PFSK-1 (cell line): ENCODE results near the gene EFNA5.

Source experiments
- FOXP2 ChIP-seq: optimal IDR thresholded peaks from 2 replicates; pipeline ENCODE3; 2011; ENCODE audit warnings: borderline replicate concordance, control low read depth, inconsistent platforms; ENCODE audit not compliant: insufficient read depth; ENCODE audit errors: extremely low read length, extremely low read depth
- POLR2AphosphoS5 ChIP-seq: IDR thresholded peaks from 2 replicates; pipeline ENCODE4 v1.6.1; 2012; ENCODE audit warnings: low read depth, mild to moderate bottlenecking, control low read depth, low read length, moderate library complexity
- SIN3A ChIP-seq: IDR thresholded peaks from 2 replicates; pipeline ENCODE4 v1.6.1; 2012; ENCODE audit warnings: mild to moderate bottlenecking, low read length, moderate library complexity, borderline replicate concordance; ENCODE audit not compliant: insufficient read depth
- TAF1 ChIP-seq: IDR thresholded peaks from 2 replicates; pipeline ENCODE4 v1.6.1; 2012; ENCODE audit warnings: low read length, control low read depth, borderline replicate concordance; ENCODE audit not compliant: insufficient read depth
- TF ChIP-seq, protein P1 (sequence below), 2 experiments: IDR thresholded peaks; 2 replicates each; pipeline versions ENCODE4 v1.6.1 to v1.8.0; 2011 to 2012; ENCODE audit warnings: low read depth in 2 of 2, low read length in 2 of 2, control low read depth in 1 of 2, inconsistent platforms in 1 of 2, mild to moderate bottlenecking in 1 of 2, moderate library complexity in 1 of 2; ENCODE audit not compliant: insufficient read depth in 1 of 2

Gene EFNA5

DNA sequence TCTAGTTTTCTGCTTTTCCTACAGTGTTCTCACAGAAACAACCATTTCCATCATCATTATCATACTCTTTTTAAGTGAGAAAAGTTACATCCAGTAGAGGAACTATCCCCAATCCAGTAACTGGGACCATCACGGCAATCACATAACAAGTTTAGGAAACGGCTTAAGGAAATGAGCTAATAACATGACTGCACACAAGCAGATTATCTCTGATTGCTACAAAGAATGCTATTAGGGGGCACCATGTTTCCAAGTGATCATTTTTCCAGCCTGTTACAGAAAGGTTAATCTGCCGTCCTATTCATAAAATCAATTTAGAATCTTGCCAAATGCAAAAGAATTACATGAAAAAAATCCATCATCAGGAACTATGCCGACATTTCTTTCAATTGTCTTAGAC lies 94.6 kb downstream of the EFNA5 start:
- no peak for TF ChIP-seq POLR2AphosphoS5
- TF ChIP-seq TAF1 = no peak
- no peak for TF ChIP-seq SIN3A
- TF ChIP-seq FOXP2 = no peak
- TF ChIP-seq, protein P1, sequence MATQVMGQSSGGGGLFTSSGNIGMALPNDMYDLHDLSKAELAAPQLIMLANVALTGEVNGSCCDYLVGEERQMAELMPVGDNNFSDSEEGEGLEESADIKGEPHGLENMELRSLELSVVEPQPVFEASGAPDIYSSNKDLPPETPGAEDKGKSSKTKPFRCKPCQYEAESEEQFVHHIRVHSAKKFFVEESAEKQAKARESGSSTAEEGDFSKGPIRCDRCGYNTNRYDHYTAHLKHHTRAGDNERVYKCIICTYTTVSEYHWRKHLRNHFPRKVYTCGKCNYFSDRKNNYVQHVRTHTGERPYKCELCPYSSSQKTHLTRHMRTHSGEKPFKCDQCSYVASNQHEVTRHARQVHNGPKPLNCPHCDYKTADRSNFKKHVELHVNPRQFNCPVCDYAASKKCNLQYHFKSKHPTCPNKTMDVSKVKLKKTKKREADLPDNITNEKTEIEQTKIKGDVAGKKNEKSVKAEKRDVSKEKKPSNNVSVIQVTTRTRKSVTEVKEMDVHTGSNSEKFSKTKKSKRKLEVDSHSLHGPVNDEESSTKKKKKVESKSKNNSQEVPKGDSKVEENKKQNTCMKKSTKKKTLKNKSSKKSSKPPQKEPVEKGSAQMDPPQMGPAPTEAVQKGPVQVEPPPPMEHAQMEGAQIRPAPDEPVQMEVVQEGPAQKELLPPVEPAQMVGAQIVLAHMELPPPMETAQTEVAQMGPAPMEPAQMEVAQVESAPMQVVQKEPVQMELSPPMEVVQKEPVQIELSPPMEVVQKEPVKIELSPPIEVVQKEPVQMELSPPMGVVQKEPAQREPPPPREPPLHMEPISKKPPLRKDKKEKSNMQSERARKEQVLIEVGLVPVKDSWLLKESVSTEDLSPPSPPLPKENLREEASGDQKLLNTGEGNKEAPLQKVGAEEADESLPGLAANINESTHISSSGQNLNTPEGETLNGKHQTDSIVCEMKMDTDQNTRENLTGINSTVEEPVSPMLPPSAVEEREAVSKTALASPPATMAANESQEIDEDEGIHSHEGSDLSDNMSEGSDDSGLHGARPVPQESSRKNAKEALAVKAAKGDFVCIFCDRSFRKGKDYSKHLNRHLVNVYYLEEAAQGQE (IDR thresholded peaks at IDR 0.05; ENCODE audit: insufficient read depth in 1 of 2, low read depth in 2 of 2, low read length in 2 of 2) = no peak

DNA sequence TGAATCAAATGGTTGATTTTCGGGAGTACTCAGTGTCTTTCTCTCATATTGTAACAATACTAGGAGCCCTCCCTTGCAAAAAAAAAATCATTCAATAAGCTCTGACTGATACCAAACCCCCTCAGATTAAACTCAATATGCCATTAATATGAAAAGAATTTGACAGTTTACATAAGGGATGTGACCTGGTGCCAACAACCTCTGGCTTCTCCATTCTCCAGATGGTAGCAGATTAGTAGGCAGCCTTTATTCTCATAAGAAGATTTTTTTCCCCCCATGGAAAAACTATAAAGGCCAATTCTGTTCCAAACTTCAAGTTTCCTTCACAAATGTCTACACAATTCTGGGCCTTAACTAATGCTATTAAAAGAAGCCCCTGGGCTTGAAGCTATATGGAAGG lies 96.5 kb downstream of the EFNA5 start:
- TF ChIP-seq, protein P1 (IDR thresholded peaks at IDR 0.05; ENCODE audit: insufficient read depth in 1 of 2, low read depth in 2 of 2, low read length in 2 of 2) = no peak
- TF ChIP-seq FOXP2 = no peak
- no peak for TF ChIP-seq SIN3A
- TF ChIP-seq POLR2AphosphoS5 = no peak
- no peak for TF ChIP-seq TAF1

DNA sequence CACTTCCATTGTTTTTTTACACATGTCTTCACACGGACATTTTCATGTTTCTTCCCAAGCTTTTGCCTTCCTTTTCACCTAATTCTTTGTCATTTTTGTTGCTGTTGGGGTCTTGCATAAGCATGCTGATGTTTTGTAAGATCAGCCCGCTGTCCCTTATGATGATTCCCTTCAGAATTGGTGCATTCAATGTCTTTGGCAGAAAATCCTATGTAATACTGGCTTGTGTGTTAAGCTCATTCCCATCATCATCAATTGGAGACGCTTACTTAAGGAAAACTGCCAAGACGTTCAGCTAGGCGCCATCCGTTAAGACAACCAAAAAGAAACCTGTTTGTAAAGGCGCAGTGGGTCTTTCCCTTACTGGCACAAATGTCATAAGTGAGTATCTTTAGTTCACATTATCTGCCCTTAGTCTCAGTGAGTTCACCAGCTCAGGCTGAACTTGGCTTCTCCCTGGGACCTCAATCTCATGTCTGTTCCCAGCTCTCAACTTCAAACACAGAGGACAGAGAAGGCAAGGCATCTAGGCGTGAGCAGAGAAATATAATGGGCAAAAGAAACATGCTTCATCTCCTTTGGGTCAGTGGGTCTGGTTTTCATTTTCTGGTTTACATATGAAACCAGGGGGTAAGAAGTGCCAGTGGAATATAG lies 97.9 kb downstream of the EFNA5 start:
- TF ChIP-seq POLR2AphosphoS5 (no peak), TAF1 (no peak), FOXP2 (no peak), SIN3A (no peak)
- TF ChIP-seq, protein P1 (IDR thresholded peaks at IDR 0.05; ENCODE audit: insufficient read depth in 1 of 2, low read depth in 2 of 2, low read length in 2 of 2) = no peak

DNA sequence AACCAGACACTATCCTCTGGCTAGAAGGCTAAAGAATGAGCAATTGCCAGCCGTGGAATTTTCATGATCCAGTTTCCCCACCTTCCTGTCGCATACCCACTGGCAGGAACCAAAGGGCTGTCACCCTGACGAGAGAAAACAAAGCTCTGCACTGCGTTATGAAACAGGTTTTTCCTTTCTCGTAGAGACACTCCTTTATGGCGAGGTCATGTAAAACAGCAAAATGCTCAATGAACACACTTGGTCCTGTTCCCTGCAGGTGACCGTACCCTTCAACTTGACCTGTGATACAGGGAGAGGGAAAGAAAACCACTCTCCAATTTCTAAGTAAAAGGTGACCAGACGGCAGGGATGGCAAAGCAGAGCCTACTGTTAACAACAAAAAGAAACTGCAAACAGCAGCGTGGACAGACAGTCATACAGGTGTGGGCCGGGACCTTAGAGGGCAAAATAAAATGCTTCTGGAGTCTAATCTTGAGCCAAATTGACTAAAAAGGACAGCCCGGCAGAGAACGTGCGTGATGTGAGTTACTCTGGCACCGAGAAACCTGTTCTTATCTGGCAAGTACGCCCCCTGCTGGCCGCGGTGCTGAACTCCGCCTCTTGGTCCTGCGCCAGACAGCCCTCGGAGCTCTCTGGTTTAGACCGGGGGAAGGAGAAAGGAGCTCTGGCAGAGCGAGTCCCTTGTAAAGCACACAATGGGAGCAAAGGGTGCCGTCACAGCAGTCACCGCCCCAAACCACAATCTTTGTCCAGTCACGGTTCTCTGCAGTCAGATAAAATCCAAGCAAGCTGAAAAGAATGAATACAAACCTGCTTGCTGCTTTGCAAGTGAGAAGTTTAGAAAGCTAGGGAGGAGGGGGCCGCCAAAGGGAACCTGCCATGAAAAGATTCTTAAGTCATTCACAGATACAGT lies 98.9 kb downstream of the EFNA5 start:
- TF ChIP-seq TAF1 (no peak), POLR2AphosphoS5 (0 out of 2 replicates have a peak, but pooled peaks have one; percentile 43)
- TF ChIP-seq, protein P1 (IDR thresholded peaks at IDR 0.05; ENCODE audit: insufficient read depth in 1 of 2, low read depth in 2 of 2, low read length in 2 of 2) = peak in 1 of 2 experiments; percentile 35; a peak in 1 of 4 replicates
